ENCODE measurements around the gene HDAC4.
"Not testable (repeated sequence)": the region's sequence is repeated elsewhere in the genome, so short reads cannot be mapped to it uniquely, and the experiment has no call there.

Gene HDAC4

GRCh38 chr2:239400596-239401066, at the start of gene HDAC4:
Gene HDAC4, minus strand, starts transcription at chr2:239401020. Its CDS starts 48,321 bp downstream, at chr2:239352699.
- no peak for DNase-seq (ENCODE audit: low read depth)

- DNase-seq (ENCODE audit: low read depth) = not testable (repeated sequence)
These were observed 48.6 kb upstream of the HDAC4 start for GRCh38 chr2:239449468-239449867.

GRCh38 chr2:239445771-239446524, 45.1 kb upstream of the HDAC4 start:
- no peak for DNase-seq (ENCODE audit: low read depth)

GRCh38 chr2:239444626-239445577, 44.1 kb upstream of the HDAC4 start:
- DNase-seq (ENCODE audit: low read depth) = no peak

- no peak for DNase-seq (ENCODE audit: low read depth)
These were observed 43.1 kb upstream of the HDAC4 start for GRCh38 chr2:239443666-239444567.

GRCh38 chr2:239443102-239443620, 42.3 kb upstream of the HDAC4 start:
- no peak for DNase-seq (ENCODE audit: low read depth)

GRCh38 chr2:239442192-239442591, 41.4 kb upstream of the HDAC4 start:
- DNase-seq (ENCODE audit: low read depth) = no peak

- no peak for DNase-seq (ENCODE audit: low read depth)
These were observed 40.6 kb upstream of the HDAC4 start for GRCh38 chr2:239441261-239442078.

GRCh38 chr2:239440511-239440959, 39.7 kb upstream of the HDAC4 start:
- DNase-seq (ENCODE audit: low read depth) = no peak

GRCh38 chr2:239439754-239440315, 39.0 kb upstream of the HDAC4 start:
- DNase-seq (ENCODE audit: low read depth) = no peak

- no peak for DNase-seq (ENCODE audit: low read depth)
These were observed 38.4 kb upstream of the HDAC4 start for GRCh38 chr2:239438995-239439753.

- no peak for DNase-seq (ENCODE audit: low read depth)
These were observed 37.5 kb upstream of the HDAC4 start for GRCh38 chr2:239438368-239438767.

GRCh38 chr2:239436669-239437335, 36.0 kb upstream of the HDAC4 start:
- no peak for DNase-seq (ENCODE audit: low read depth)

GRCh38 chr2:239436076-239436475, 35.3 kb upstream of the HDAC4 start:
- no peak for DNase-seq (ENCODE audit: low read depth)

- DNase-seq (ENCODE audit: low read depth) = no peak
These were observed 33.1 kb upstream of the HDAC4 start for GRCh38 chr2:239433777-239434403.

GRCh38 chr2:239432174-239432573, 31.4 kb upstream of the HDAC4 start:
- DNase-seq (ENCODE audit: low read depth) = no peak

GRCh38 chr2:239431536-239431935, 30.7 kb upstream of the HDAC4 start:
- DNase-seq (ENCODE audit: low read depth) = no peak

Data from activated T-helper 1 cell treated with Interleukin-2 at 50 U/mL for 16 hours (primary cell).